Activated CD4-positive, alpha-beta T cell treated with anti-CD3 and anti-CD28 coated beads, Interleukin-2, amount 50 U/mL, for 4 hours (primary cell): ENCODE results near the gene SIAH1.
"Not testable (repeated sequence)": the region's sequence is repeated elsewhere in the genome, so short reads cannot be mapped to it uniquely, and the experiment has no call there.

Experiments used
- DNase-seq, 2 experiments: peaks; one replicate each; pipeline ENCODE4 v3.0.0-alpha.2; 2020

Gene SIAH1, protein sequence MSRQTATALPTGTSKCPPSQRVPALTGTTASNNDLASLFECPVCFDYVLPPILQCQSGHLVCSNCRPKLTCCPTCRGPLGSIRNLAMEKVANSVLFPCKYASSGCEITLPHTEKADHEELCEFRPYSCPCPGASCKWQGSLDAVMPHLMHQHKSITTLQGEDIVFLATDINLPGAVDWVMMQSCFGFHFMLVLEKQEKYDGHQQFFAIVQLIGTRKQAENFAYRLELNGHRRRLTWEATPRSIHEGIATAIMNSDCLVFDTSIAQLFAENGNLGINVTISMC

DNA sequence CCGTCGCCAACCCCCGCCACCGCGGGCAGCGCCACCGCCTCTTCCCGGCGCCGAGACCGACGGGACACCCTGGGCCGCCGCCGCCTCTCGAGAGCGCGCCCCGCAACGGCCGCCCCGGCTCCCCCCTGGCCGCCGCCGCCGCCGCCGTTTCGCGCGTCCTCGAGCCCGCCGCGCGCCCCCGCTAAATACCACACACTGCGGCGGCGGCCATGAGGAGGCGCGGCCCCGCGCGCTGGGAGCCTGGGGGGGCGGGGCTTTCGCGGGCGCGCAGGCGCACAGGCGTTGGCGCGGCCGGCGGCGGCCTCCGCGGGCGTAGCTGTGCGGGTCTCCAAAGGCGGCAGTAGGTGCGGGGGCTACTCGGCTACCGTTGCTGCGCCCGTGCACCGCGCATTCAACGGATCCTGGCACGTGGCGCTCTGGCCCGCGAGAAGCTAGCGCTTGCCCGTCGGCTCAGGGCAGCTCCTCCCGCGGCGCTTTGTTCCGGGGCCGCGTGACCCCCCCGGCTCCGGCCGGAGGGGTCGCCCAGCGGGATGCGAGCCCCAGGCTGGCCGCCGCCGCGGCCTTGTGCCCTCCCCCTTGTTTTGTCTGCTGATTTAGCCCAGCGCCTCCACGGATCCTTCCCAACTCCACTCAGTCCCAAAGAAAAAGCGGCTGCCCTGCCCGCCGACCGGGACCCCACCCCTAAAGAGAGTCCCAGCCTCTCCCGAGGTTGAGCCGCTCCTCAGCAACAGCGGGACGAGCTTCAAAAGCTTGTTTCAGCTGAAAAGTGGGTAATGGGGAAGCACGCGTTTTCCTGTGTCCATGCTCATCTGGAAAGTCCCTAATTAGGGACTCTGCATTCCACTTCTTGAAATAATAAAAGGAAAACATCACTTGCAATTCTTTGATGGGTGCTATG lies at the start of gene SIAH1:
SIAH1 (minus strand) TSS at position 161 of the 898 bp plus-strand sequence. CDS start 22,985 bp downstream, outside the sequence.
- DNase-seq = peak; percentile 78 to 81

DNA sequence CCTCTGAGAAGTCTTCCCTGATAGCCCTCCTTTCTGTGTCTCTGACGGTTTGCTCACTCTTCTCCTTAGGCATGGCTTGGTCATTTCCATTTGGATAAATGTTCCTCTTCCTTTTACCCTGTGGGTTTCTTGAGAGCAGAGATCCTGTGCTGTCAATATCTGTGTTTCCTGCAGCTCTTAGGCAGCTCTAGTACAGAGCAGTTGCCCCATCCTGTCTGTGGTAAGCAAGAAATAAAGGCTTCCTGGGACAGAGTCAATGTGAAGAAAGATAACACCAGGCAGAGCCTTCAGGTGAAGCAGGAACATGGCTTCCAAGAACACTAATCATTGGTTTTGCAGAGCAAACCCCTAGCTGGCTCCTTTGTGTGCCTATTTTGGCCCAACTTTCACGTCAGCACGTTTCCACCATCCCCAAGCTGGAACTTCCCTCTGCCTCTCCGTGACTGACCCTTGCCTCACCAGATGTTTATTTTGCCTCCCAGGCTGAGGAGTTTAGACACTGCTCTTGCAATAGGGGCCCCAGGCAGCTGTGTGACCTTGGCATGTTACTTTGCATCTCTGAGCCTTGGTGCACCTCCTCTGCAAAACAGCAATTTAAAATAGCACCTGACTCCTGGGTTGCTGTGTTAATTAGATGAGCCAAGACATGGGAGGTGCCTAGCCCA lies 49.6 kb upstream of the SIAH1 start:
- DNase-seq = no peak

DNA sequence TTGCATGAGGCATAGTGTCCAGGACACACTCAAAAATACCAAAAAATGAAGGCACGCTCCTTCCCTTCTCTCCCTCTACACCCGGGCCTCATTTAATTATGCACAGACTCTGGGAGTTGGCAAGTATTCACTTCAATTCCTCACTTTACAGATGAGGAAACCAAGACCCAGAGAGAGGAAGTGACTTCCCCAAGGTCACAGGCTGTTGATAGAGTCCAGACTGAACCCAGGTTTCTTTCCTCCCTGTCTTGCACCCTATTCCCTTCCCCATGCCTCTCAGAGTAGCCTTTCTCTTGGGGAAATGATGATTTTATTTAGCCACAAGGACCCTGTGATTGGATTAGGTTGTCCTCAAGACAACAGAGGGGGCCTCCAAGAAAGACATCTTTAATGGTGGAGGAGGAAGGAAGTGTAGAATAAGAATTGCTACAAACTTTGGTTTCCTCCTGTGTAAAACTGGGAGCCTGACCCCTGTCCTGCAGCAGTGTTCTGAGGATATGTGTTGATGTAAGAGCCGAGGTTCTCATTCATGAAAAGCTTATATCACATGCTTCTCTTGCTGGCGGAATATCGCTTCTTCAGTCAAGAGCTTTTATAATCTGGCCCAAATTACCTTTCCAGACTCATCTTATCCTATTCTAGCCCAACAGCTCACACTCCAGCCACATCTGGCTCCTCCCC lies 48.8 kb upstream of the SIAH1 start:
- DNase-seq = no peak

DNA sequence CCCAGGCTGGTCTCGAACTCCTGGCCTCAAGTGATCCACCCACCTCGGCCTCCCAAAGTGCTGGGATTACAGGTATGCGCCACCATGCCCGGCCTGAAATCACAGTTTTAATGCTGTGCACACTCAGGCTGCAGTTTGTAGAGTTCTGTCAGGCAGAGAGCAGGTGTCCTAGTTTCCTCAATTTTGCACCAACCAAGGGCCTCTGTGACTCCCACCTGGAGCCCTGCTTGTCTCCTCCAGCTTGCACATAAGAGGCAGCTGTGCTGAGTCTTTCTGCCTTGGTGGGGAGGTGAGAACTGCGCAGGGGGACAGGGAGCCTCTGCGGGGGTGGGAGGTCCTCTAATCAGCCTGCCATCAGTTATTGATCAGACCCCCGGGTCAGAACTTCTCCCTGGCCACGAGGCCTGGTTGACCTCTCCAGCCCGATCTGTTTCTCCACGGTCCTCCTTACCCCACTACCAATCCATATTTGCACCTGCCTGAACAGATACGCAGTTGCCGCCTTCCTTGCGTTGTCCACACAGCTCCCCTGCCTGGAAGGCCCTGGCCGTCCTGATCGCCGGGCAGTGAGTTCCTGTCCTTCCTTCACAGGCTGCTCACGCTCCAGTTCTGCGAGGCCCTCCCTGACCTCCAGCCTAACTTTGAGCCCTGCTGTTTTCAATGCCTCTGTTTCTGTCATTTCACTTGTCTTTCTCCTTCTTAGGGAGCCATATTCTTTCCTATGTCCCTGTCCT lies 48.1 kb upstream of the SIAH1 start:
- no peak for DNase-seq

DNA sequence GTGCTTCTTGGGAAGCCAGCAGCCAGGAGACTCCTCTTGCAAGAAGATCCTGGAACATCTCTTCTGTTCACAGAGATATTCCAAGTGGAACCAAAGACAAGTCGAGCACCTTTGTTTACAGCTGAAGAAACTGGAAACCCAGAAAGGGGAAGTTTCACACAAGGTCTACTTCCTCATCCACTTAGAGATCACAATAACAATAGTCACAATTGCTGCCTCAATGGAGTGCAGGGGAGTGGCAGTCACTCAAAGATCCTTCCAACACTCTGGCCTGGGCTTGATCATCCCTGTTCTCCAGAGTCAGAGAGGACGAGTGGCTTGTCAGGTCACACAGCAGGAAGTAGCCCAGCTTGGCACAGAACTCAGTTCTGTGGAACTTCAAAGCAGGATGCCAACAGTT lies 46.9 kb upstream of the SIAH1 start:
- DNase-seq = no peak

DNA sequence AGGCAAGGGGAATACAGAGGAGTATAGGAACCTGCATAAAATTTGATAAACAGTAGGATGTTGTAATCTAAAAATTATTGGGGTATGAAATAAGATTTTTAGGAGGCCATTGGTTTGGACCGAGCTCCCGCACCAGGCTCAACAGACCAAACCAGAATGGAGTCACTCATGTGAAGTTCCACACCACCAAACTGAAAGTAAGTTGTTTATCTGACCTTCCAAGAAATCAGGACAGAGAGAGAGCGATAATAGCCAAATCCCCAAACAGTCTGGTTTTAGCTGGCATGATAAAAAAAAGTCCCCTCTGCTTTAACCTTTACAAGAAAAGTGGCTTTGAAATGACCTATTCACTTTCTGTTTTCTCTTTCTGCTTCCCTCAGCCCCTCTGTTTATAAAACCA lies 45.7 kb upstream of the SIAH1 start:
- no peak for DNase-seq

DNA sequence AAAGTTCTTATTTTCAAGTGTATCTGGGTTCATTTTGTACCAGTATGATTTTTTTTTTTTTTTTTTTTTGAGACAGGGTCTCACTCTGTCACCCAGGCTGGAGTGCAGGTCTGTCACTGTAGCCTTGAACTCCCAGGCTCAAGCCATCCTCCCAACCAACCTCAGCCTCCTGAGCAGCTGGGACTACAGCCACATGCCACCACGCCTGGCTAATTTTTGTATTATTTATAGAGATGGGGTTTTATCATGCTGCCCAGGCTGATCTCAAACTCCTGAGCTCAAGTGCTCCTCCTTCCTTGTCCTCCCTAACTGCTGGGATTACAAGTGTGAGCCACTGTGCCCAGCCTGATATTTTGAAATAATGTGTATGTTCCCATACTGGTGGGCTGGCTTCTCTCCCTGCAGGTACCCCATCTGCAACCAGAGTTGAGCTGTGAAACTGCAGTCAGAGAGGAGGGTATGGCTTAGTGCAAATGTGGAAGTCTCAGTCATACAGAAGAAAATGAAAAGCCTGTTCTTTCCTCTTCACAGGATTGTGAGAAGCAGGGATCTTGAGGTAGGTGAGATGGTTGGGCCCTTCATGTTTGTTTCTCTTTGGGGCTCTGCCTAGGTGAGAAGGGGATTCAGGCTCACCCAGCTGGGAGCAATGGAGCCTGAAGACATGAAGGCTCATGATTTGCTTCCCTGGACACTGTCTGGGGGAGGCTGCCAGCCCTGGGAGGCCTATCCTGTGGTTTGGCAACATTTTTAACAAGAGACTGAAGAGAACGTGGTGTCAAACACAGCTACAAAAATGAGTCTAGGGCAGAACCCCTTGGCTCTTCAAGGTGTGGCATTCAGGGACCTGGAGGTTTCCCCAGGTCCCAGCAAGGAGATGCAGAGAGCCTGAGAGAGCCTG lies 41.3 kb upstream of the SIAH1 start:
- DNase-seq = no peak

DNA sequence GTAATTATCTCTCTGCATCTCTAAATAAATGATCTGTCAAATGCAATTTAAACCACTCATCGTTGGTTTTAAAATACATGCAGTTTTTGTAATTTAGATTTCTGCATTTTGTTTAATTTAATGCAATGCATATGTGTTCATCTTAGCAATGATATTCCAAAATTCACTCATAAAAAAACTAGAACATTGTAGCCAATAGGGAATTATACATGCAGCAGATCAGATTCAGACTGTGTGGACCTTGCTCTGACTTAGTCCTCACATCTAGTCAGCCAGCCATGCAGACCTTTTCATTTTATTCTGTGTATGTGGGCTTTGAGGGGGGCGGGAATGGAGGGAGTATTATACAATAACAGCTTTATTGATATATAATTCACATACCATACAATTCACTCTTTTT lies 37.3 kb upstream of the SIAH1 start:
- DNase-seq = no peak

DNA sequence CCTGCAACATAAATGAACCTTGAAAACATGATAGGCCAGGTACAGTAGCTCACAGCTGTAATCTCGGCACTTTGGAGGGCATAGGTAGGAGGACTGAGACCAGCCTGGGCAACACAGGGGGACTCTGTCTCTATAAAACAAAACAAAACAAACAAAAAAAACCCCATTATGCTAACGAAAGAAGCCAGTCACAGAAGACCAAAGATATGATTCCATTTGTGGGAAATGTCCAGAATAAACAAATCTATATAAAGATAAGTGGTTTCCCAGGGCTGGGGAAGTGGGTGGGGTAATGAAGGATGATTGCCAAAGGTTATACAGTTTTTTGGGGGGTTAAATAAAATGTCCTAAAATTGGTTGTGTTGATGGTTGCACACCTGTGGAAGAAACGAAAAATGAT lies 36.5 kb upstream of the SIAH1 start:
- no peak for DNase-seq

DNA sequence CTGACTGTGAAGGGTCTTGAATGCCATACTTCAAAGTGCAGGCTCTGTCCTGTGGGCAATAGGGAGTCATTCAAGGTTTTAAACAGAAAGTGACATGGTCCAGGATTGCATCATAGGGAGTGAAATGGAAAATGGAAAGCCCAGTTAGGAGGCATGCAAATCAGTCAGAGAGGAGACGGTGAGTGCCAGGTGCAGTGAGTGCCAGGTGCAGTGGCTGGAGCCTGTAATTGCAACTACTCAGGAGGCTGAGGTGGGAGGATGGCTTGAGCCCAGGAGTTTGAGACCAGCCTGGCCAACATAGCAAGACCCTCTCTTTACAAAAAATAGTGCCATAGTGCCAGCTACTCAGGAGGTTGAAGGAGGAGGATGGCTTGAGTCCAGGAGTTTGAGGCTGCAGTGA lies 35.2 kb upstream of the SIAH1 start:
- DNase-seq = no peak

DNA sequence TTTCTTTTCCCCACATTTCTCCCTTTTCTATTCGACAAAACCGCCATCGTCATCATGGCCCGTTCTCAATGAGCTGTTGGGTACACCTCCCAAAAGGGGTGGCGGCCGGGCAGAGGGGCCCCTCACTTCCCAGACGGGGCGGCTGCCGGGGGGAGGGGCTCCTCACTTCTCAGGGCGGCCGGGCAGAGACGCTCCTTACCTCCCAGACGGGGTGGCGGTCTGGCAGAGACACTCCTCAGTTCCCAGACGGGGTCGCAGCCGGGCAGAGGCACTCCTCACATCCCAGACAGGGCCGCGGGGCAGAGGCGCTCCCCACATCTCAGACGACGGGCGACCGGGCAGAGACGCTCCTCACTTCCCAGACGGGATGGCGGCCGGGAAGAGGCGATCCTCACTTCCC lies 31.4 kb upstream of the SIAH1 start:
- DNase-seq = not testable (repeated sequence)

DNA sequence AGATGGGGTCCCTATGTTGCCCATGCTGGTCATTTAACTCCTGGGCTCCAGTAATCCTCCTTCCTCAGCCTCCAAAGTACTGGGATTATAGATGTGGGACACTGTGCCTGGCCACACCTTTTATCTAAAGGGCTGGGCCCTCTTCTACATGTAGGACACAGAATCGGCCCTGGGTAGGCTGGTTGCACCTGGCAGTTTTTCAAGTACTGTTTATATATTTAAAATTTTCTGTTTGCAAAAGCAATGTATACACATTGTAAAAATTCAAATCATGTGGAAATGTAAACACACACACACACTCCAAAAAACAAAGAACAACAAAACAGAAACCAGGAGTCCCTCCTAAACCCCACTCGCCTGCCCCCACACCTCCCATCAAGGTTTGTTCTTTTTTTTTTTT lies 28.1 kb upstream of the SIAH1 start:
- DNase-seq = no peak

DNA sequence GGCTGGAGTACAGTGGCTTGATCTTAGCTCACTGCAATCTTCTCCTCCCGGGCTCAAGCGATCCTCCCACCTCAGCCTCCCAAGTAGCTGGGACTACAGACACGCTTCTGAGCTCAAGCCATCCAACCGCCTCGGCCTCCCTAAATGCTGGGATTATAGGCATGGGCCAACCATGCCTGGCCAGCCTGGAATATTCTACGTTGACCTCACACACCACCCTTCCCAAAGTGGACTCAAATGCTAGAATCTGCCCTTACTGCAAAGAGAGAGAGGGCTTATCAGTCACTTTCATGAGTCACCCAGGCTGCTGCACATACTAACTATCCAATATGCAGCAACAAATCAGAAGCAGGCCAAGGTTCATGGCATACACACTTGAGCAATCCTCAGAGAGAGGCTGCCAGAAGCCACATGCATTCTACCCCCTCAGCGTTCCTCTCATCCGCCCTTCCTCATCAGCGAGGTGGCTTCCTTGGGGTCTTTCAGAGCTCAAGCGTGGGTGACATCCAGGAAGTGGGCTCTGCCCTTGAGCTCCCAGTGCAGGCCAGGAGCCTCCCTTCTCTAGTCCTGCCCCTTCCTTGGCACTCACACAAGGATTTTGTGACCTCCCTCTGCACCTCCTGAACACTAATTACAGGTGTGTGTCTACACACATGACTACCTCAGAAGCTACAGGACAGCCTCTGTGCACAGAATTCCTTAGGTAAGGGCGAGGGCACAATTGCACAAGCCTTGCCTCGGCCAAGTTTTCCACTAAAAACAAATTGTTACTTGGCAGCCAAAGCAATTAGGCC lies 24.8 kb upstream of the SIAH1 start:
- no peak for DNase-seq

DNA sequence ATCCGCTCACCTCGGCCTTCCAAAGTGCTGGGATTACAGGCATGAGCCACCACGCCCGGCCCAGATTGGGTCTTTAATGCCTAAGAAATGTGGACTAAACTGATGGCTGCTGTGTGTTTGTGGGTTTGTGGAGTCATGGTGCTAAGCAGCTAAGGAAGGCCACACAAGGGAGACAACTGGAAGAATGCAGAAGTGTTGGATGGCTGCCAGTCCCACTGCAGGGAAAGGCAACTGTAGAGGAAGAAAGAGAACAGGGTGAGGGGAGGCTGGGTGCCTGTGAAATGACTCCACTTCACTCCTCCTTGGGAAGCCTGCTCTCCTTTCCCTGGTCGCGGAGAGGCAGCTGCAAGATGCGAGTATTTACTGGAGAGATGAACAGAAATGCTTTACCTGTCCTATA lies 23.5 kb upstream of the SIAH1 start:
- no peak for DNase-seq

DNA sequence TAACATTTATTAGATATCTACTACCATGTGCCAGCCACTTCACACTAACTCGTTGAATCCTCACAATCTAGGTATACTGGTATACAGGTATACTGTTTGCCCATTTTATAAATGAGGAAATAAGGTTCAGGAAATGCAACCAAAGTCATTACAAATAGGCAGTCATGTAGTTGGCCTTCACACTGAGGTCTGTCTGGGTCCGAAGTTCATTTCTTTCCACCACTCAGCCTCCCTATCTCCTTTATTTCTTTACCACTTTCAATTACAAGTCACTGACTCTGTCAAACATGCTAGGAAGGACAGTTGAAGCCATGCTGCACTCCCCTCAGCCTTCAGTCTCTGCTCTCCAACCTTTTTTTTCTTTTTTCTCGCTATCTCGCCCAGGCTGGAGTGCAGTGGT lies 20.7 kb upstream of the SIAH1 start:
- DNase-seq = no peak

DNA sequence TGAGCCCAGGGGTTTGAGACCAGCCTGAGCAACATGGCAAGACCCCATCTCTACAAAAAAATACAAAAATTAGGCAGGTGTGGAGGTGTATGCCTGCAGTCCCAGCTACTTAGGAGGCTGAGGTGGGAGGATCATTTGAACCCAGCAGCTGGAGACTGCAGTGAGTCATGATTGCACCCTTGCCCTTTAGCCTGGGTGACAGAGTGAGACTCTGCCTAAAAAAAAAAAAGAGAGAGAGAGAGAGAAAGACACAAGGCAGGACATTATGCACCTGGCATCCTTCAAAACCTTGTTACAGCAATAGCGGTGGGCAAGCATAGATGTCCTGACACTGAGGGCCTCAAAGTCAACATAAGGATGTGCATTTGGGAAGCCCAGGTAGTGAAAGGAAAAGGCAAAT lies 19.9 kb upstream of the SIAH1 start:
- no peak for DNase-seq

DNA sequence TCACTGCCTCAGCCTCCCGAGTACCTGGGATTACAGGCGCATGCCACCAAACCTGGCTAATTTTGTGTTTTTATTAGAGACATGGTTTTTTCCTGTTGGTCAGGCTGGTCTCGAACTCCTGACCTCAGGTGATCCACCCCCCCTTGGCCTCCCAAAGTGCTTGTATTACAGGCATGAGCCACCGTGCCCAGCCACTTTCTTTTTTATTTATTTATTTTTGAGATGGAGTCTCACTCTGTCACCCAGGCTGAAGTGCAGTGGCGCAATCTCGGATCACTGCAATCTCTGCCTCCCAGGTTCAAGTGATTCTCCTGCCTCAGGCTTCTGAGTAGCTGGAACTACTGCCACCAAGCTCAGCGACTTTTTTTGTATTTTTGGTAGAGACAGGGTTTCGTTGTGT lies 17.3 kb upstream of the SIAH1 start:
- not testable (repeated sequence) for DNase-seq

DNA sequence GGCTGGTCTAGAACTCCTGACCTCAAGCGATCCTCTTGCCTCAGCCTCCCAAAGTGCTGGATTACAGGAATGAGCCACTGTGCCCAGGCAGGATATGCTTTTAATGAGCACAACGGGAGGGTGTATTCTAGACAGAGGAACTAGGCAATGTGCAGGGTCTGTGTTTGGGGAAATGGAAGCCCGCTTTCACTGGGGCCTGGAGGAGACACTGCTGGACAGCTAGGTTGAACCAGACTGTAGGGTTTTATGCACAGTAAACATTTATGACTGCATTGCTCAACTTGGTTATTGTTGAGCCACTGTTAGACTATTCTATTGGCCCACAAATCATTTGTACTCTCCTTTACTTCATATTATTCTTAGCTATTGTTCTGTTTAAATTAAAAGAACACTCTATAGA lies 10.2 kb upstream of the SIAH1 start:
- no peak for DNase-seq

DNA sequence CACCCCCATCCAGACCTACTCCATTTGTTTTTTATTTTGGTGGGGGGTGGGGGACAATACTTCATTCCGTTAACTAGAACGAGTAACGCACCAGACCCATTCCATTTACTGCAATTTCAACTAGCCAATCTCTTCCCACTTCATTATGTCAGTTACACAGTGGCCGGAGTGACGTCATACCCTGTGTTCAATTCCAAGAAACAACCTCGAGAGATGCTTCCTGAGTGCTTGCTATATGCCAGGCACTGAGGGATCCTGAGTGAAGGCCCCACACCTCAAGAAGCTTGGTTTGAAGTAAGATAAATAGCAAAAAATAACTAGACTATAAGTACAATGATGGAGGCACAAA lies 9.1 kb upstream of the SIAH1 start:
- DNase-seq = no peak

DNA sequence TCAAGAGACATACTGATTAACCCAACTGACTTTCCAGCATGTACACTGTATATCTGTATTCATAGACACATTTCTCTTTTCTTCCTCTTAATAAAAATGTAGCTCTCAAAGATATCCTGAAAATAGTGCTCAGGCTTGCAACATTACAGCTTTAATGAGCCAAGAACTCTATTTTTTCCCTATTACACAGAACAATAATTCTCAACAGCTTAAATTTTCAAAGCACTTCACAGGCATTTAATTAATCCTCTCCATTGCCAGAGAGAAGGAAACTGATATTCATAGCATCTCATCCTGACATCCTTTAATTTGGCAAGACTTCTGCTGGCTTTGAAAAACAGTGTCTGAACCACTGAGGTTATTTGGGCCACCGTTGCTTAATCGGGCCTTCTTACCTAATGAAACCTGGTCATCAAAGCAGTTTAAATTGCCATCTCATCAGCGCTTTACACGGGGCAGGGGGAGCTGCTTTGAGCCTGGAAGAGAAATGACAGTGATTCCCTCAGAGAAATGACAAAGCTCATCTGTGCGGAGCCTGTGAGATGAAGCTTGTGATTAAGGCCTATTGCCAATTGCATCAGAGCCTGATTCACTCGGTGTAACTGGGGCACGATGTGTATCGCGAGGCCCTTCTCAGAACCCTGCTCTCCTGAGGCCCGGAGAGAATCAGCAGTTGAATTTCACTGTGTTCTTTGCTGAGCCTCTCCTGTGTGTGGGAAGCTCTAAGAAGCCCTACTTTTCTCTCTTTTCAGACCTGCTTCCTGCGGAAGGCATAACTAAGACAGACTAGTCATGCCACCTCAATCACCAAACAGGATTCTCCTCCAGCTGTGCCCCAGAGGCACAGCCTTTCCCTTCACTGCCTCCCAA lies 8.5 kb upstream of the SIAH1 start:
- no peak for DNase-seq
